ENCODE measurements around the gene NLGN1. TPM values are rescaled to one million over a fixed set of nuclear protein-coding genes. Genes with fewer than 3 reads are reported as not detected.

The NLGN1 gene
- total RNA-seq, 1 experiment from 2014 or later, result not detected

DNA sequence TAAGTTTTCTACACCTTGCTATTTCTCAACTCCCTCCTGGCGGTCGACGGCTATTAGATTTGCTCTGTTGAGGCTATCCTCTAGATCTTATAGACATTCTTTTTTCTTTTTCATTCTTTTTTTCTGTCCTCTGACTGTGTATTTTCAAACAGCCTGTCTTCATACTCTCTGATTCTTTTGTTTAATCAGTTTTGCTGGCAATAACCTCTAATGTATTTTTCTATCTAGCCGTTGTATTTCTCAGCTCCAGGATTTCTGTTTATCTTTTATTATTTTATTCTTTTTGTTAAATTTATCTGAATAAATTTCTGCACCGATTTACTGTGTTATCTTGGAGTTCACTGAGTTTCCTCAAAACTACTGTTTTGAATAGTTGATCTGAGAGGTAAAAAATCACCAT is 31.5 kb downstream of the NLGN1 start:
- Mint-ChIP-seq H3K27ac (ENCODE audit: low read depth, unreplicated experiment) (no peak overlapping the region), H3K36me3 (ENCODE audit: insufficient read depth, unreplicated experiment) (no peaks in the 10 kb centered on the region), H3K27me3 (ENCODE audit: insufficient read depth, unreplicated experiment) (peaks cover 11% of the 10 kb centered on the region), H3K4me3 (ENCODE audit: unreplicated experiment) (no peak overlapping the region), H3K9me3 (ENCODE audit: unreplicated experiment) (peaks cover 11% of the 10 kb centered on the region), H3K4me1 (ENCODE audit: insufficient read depth, unreplicated experiment) (no peaks in the 10 kb centered on the region)
- ChIA-PET POLR2A (no interaction called here), CTCF (interaction anchor here (0.7 kb wide), 1 partner anchor 1307 kb away, joined by 3 read pairs; no protein-coding TSS in a partner anchor)
- TF ChIP-seq, protein P1, sequence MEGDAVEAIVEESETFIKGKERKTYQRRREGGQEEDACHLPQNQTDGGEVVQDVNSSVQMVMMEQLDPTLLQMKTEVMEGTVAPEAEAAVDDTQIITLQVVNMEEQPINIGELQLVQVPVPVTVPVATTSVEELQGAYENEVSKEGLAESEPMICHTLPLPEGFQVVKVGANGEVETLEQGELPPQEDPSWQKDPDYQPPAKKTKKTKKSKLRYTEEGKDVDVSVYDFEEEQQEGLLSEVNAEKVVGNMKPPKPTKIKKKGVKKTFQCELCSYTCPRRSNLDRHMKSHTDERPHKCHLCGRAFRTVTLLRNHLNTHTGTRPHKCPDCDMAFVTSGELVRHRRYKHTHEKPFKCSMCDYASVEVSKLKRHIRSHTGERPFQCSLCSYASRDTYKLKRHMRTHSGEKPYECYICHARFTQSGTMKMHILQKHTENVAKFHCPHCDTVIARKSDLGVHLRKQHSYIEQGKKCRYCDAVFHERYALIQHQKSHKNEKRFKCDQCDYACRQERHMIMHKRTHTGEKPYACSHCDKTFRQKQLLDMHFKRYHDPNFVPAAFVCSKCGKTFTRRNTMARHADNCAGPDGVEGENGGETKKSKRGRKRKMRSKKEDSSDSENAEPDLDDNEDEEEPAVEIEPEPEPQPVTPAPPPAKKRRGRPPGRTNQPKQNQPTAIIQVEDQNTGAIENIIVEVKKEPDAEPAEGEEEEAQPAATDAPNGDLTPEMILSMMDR (IDR thresholded peaks at IDR 0.05; ENCODE audit: unreplicated experiment), result no peak
- no peak for DNase-seq (ENCODE audit: unreplicated experiment)
- BruUV-seq (replicated peaks), result no TSS peak
- intact Hi-C loops (cut with micrococcal nuclease), result no loop called here

DNA sequence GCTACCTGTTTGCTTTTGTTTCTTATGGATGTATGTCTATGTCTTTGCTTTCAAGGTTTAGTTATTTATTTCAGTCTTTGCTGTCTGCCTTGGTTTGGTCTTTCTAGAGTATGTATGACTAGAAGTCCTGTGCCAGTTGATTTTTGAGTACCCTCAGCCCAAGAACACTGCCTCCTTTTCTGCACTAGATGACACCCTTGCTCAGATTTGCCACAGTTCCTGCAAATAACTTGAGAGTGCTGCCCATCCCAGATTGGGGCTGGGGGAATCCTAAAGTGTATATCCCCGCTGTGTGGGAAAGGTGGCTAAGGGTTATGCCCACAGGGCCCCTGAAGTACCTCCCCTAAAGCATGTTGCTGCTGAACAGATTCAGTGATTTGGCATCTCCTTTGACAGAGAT is 32.0 kb downstream of the NLGN1 start:
- H3K9me3 Mint-ChIP-seq (ENCODE audit: unreplicated experiment), result peaks cover 11% of the 10 kb centered on the region
- peaks cover 11% of the 10 kb centered on the region for H3K27me3 Mint-ChIP-seq (ENCODE audit: insufficient read depth, unreplicated experiment)
- DNase-seq (ENCODE audit: unreplicated experiment), result no peak
- ChIA-PET CTCF (interaction anchor here (0.7 kb wide), 1 partner anchor 1306 kb away, joined by 3 read pairs; no protein-coding TSS in a partner anchor), POLR2A (no interaction called here)
- TF ChIP-seq, protein P1 (IDR thresholded peaks at IDR 0.05; ENCODE audit: unreplicated experiment), result no peak
- H3K27ac Mint-ChIP-seq (ENCODE audit: low read depth, unreplicated experiment), result no peak overlapping the region
- no peaks in the 10 kb centered on the region for H3K36me3 Mint-ChIP-seq (ENCODE audit: insufficient read depth, unreplicated experiment)
- H3K4me3 Mint-ChIP-seq (ENCODE audit: unreplicated experiment), result no peak overlapping the region
- intact Hi-C loops (cut with micrococcal nuclease), result no loop called here
- no TSS peak for BruUV-seq (replicated peaks)
- H3K4me1 Mint-ChIP-seq (ENCODE audit: insufficient read depth, unreplicated experiment), result no peaks in the 10 kb centered on the region

DNA sequence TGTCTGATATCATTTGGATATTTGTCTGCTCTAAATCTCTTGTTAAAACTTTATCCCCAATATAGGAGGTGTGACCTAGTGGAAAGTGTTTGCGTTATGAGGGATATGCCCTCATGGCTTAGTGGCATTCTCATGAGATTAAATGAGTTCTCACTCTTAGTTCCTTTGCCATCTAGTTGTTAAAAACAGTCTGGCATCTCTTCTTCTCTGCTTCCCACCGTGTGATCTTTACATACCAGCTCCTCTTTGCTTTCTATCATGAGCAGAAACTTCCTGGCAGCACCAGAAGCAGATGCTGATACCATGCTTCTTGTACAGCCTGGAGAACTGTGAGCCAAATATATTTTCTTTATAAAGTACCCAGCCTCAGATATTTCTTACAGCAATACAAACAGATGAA is 33.0 kb downstream of the NLGN1 start:
- no peak for DNase-seq (ENCODE audit: unreplicated experiment)
- H3K4me1 Mint-ChIP-seq (ENCODE audit: insufficient read depth, unreplicated experiment), result no peaks in the 10 kb centered on the region
- TF ChIP-seq, protein P1 (IDR thresholded peaks at IDR 0.05; ENCODE audit: unreplicated experiment), result no peak
- no peak overlapping the region for H3K4me3 Mint-ChIP-seq (ENCODE audit: unreplicated experiment)
- ChIA-PET POLR2A (no interaction called here), CTCF (interaction anchor here (0.6 to 0.8 kb wide), 2 partner anchors 19 to 199 kb away, joined by 3 to 4 read pairs; no protein-coding TSS in a partner anchor)
- BruUV-seq (replicated peaks), result no TSS peak
- H3K27me3 Mint-ChIP-seq (ENCODE audit: insufficient read depth, unreplicated experiment), result peaks cover 11% of the 10 kb centered on the region
- peaks cover 11% of the 10 kb centered on the region for H3K9me3 Mint-ChIP-seq (ENCODE audit: unreplicated experiment)
- no peak overlapping the region for H3K27ac Mint-ChIP-seq (ENCODE audit: low read depth, unreplicated experiment)
- H3K36me3 Mint-ChIP-seq (ENCODE audit: insufficient read depth, unreplicated experiment), result no peaks in the 10 kb centered on the region
- intact Hi-C loops (cut with micrococcal nuclease), result no loop called here

DNA sequence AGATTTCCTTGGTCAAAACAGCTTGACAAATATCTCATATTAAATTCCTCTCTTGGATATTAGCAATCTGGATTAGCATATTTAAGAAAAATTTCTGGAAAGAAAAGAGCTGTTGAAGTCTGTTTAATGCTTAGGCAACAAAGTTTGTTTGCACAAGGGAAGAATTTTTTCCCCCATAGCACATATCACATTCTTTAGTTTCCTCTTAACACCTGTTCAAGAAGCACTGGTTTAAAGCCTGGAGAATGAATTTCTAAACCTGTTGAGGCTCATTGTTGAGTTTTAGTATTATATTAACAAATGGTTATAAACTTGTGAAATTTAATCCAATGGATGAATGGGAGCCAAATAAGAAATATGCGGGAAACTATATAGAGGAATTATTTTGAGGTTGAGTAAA is 41.5 kb downstream of the NLGN1 start:
- Mint-ChIP-seq H3K27me3 (ENCODE audit: insufficient read depth, unreplicated experiment) (peaks cover 37% of the 10 kb centered on the region), H3K4me1 (ENCODE audit: insufficient read depth, unreplicated experiment) (no peaks in the 10 kb centered on the region), H3K9me3 (ENCODE audit: unreplicated experiment) (no peaks in the 10 kb centered on the region), H3K4me3 (ENCODE audit: unreplicated experiment) (no peak overlapping the region), H3K27ac (ENCODE audit: low read depth, unreplicated experiment) (no peak overlapping the region), H3K36me3 (ENCODE audit: insufficient read depth, unreplicated experiment) (no peaks in the 10 kb centered on the region)
- intact Hi-C loops (cut with micrococcal nuclease), result no loop called here
- ChIA-PET CTCF (no interaction called here), POLR2A (no interaction called here)
- TF ChIP-seq, protein P1 (IDR thresholded peaks at IDR 0.05; ENCODE audit: unreplicated experiment), result no peak
- BruUV-seq (replicated peaks), result no TSS peak
- no peak for DNase-seq (ENCODE audit: unreplicated experiment)

Data from MCF 10A (cell line).